NCI-H2227 treated with DMSO at 0.1 percent for 48 hours (cell line): ENCODE measurements around the gene TEX29.

ENCODE experiments used
- DNase-seq: peaks from one replicate; lab custom pipeline; 2025; lab: John Stamatoyannopoulos, UW

The TEX29 gene

DNA sequence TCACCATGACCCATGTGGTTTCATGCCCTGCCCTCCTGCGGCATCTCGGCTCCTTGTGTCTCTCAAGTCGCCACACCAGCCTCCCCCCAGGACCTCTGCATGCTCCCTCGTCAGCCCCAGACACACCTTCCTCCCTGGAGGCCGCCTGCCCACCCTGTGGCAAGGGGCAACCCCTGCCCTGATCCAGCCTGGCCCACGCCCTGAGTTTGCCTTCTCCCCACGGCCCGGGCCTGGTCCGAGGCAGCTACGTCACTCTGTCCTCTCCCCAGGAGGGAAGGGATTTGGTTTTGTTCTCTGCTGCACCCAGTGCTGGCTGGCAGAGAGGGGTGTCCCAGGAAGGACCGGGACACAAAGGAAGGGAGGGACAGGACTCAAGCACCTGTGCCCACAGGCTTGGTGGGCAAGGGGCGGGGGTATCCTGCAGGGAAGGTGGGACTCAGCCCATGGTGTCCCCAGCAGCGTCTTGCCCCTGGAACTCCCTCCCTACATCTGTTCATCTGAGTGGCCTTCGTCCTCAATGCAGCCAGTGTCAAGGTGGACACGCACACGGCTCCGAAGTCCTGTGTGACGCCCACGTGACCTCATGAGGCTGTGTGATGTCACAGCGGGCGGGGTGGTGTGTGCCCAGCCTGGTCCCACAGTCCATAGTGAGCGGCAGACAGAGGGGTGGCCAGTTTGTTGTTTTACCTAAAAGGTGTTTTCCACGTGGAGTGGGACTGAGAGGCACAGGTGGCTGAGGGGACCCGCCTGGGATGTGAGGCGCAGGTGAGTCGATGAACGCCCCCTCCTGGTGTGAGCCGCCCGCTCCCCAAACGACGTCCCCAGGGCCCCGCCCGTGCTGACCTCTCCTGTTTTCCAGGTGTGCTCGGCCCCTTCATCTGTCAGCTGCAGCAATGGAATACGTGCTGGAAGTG, at the start of gene TEX29:
TEX29 (plus strand) TSS at position 645 of the 914 bp plus-strand sequence; CDS start at position 894, 249 bp downstream.
- no peak for DNase-seq

- no peak for DNase-seq
Observed at GRCh38 chr13:111270765-111271698, 49.4 kb upstream of the TEX29 start.

DNA sequence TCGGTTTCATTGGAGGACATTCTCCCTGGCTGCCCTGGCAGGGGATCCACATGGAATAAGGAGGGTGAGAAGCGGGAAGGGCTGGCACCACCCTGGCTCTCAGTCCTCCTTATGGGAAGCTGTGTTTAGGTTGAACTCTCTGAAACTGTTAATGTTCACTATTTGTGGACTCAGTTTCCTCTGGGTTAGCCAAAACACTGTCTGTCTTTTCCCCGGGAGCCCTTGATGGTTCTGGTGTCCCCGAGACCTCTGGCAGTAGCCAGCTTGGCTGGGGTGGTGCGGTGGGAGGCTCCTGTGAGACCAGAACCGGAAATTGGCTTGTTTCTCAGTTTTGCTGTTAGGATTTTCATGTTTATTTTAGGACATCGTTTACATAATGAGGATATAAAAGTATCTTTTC, 48.3 kb upstream of the TEX29 start:
- no peak for DNase-seq

DNA sequence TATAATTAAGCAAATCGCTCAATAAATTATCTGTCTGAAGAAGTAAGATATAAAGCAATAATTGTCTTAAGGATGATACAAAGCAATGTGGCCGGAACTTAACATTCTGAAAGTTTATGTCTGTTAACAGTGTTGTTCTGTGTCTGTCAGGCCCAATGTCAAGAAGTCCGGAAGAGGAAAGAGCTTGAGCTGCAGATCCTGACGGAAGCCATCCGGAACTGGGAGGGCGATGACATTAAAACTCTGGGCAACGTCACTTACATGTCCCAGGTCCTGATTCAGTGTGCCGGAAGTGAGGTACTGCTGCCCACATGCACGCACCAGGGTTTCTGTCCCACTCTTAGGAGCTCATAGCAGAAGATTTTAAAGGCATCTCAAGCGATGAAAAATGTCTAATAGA, 45.1 kb upstream of the TEX29 start:
- DNase-seq, result no peak

DNA sequence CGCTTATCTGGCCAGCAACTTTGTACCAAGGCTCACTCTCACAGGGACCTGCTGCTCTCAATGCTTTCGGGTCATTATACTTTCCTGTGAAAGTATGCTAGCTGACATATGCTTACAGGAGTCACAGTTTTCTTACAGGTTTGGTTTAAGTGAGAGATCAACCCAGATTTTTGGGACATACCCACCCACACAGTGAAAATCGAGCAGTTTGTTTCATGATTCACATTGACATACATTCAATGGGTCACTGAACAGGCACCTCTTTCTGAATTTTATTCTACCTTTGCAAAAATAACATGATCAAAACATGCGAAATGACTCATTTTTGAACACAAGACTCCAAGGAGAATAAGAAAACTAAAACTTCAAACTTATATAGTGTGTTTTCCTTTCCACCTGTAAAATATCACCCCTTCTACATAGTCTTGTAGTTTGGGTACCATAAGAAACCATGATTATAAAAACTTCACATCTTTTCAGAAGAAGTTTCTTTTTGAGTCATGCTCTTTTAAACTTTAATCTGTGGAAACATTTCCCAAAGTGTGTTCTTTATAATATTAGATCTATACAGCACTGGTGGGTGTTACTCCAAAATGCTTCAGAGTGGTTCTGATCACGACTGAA, 44.3 kb upstream of the TEX29 start:
- no peak for DNase-seq

DNA sequence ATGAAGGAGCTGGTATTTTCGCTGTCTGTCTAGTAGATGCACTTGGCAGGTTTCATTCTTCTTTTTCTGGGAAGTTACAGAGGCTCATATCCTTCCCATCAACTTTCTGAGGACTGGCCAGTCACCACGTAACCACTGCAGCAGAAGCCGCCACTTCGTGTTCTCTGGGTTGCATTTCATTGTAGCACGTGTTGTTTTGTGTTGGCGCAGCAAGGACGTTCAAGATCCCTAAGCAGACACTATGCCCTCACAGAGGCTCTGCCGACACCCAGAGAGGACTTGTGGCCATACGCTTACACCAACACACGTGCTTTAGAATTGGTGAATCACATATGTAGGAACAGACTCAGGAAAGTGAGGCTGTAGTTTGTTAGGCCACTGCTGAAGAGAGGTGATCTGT, 42.2 kb upstream of the TEX29 start:
- no peak for DNase-seq

GRCh38 chr13:111278743-111279652, 41.4 kb upstream of the TEX29 start:
- no peak for DNase-seq

- DNase-seq, result no peak
Observed at GRCh38 chr13:111280226-111280625, 40.2 kb upstream of the TEX29 start.

DNA sequence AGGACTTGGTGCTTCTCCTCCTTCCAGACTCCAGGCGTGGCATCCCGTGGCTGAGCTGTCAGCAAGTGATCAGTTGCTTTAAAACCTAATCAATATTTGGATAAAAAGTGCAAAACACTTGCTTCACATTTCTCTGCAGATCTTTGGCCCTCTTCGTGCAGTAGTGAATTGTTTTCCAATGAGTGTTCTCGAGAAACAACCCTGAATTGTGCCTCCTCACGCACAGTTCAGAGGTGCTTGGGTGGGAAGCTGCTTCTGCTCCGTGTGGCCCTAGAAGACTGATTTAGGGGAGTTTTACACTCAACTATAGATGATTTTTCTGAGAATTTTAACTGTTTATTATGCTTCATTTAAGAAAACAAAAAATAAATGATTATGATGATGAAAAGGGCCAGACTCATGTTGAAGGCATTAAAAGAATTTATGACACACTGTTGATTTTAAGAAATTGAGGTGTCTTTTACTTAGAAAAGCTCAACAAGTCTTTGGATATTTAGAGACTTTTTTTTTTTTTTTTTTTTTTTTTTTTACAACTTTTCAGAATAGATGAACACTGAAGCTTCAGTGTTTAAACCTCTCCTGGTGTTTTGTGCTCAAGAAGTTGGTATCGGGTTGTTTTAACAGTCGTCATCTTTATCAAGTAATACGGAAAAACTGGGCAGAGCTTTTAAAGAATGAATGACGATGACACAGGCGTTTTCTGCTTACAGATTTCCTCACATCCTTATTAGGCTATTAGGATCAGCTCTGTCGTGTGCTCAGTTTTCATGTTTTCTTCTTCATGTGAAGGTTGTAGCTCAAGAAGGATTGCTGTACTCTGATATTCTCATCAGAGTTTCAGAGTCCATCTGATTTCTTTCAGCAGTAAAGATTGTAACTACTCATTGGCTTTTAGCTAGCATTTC, 39.5 kb upstream of the TEX29 start:
- DNase-seq, result no peak

DNA sequence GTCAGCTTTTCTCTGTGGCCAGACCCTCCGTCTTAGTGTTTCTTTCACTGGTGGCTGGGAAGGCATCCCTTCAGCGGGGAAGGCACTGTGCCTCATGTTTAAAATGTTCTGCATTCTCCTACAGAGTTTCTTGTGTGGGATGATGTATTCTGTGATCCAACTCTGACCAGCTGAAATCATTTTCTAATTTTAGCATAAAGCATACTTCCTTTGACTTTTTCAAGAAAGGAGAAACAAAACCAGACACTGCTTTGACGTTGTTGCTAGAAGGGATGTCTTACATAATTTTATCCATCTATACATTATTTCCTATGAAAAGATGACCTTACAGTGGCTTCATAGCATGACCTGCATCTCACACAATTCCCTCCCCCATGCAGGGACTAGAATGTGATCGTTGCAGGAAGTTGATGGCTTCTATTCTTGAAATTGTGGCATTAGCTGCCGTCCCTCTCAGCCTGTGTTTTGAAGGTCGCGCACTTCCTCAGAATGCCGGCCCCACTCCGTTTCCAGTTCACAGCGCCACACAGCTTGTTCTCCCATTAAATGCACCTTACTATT, 38.6 kb upstream of the TEX29 start:
- DNase-seq, result no peak

- no peak for DNase-seq
Observed at GRCh38 chr13:111282425-111282824, 38.0 kb upstream of the TEX29 start.

GRCh38 chr13:111282997-111283396, 37.4 kb upstream of the TEX29 start:
- no peak for DNase-seq

DNA sequence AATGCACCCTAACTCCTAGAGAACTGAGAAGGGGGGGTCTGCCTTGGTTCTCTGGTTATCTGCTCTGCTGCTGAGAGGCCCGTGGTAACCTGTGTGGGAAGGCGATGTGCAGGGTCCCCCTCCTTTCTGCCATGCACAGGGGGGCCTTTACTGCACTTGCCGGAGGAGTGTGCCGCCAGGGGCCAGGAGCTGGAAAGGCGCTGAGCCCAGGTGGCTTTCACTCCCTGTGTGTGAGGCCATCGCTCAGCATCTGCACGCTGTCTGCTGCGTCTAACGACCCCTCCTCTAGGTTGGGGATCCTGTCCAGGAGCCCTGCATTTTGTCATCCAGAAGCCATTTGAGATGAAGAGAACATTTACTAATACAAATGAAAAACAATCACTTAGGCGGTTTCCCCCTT, 37.0 kb upstream of the TEX29 start:
- no peak for DNase-seq

- no peak for DNase-seq
Observed at GRCh38 chr13:111283991-111284390, 36.5 kb upstream of the TEX29 start.

GRCh38 chr13:111284565-111284964, 35.9 kb upstream of the TEX29 start:
- no peak for DNase-seq

DNA sequence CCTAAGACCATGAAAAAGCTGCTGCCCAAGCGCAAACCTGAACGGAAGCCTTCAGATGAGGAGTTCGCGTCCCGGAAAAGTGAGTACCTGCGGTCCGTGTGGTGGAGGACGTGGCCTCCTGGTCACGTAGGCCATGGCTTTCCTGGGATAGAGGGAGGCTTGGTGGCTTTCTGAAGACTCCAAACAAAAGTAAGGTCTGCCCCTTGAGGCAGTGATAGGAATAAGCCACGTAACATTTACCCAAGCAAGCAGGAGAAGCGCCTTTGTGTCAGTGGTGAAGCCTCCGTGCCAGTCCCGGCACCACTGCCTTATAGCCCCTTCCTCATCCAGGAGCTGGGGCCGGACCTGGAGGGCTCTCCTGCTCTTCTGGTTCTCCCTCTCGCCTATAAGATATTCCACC, 34.3 kb upstream of the TEX29 start:
- no peak for DNase-seq

- DNase-seq, result no peak
Observed at GRCh38 chr13:111286749-111287148, 33.7 kb upstream of the TEX29 start.

DNA sequence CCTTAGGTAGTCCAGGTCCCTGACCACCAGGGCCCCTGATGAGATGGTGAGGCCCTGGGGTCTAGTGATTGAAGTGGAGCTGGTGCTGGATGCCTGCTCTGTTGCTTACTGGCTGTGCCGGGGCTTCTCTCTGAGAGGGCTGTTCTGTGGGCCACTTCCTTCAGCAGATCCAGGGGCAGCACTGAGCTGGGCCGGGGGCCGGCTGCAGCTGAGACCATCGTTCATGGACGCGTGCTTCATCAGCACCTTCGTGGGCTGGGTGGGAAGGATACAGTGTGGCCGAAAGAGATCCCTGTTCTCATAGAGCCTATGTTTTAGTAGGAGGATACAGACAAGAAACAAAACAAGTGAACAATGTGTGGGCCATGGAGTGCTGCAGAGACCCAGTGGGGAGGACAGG, 33.2 kb upstream of the TEX29 start:
- DNase-seq, result no peak

DNA sequence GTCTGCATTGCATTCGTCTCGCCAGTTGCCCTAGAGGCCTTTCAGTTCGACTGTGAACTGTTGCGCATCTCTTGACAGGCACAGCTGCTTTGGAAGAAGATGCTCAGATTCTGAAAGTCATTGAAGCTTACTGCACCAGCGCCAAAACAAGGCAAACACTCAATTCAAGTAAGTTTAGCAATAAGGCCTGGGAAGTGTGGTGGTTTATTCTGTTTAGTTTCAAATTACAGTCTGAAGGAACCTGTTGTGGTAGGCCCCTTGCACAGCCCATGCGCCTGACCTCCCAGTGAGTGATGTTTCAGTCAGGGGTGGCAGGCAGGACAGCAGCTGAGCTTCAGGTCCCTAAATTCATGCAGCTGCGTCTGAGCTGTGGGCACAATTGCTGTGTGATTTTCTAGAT, 32.2 kb upstream of the TEX29 start:
- DNase-seq, result no peak

DNA sequence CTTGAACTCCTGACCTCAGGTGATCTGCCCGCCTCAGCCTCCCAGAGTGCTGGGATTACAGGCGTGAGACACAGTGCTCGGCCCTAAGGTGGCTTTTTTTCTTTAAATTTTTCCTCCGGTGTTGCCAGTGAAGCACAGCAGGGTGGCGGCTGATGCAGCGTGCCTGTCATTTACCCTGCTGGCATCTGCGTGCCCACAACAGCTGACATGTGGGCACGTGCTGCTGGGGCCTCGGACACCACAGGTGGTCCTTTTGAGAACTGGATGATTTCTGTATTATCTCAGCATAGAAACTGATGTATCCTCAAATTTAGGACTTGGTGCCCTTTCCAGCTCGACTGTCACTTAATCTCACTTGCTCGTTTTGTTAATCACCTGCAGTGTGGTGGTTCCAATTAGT, 31.2 kb upstream of the TEX29 start:
- DNase-seq, result no peak
